Midbrain (tissue), 1 donor: ENCODE data around the gene LRRC17.

ENCODE experiments used
- DNase-seq: peaks from one replicate; lab custom pipeline; 2025; lab: John Stamatoyannopoulos, UW

LRRC17 gene, protein sequence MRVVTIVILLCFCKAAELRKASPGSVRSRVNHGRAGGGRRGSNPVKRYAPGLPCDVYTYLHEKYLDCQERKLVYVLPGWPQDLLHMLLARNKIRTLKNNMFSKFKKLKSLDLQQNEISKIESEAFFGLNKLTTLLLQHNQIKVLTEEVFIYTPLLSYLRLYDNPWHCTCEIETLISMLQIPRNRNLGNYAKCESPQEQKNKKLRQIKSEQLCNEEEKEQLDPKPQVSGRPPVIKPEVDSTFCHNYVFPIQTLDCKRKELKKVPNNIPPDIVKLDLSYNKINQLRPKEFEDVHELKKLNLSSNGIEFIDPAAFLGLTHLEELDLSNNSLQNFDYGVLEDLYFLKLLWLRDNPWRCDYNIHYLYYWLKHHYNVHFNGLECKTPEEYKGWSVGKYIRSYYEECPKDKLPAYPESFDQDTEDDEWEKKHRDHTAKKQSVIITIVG

DNA sequence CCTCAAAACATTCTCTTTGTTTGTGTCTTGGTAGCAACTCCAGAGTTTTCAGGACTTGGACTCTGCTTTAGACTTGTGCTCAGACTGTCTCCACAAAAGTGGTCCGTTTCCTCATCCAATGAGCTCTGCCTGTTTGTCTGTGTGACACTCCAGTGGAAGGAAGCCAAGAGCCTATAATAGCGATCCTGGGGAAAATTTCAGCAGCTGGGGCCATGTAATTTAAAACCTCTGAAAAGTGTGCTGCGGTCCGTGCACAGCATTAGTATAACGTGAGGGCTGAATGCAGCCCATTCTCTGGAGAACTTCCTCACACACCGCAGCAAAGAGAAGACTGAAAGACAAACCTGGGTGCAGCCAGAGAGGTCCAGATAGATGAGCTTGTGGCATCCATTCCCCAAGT, at the start of gene LRRC17:
TSS of gene LRRC17 (plus strand) at position 259 of the 400 bp plus-strand sequence. CDS start 20,914 bp downstream, outside the sequence.
- DNase-seq = peak; percentile 5

DNA sequence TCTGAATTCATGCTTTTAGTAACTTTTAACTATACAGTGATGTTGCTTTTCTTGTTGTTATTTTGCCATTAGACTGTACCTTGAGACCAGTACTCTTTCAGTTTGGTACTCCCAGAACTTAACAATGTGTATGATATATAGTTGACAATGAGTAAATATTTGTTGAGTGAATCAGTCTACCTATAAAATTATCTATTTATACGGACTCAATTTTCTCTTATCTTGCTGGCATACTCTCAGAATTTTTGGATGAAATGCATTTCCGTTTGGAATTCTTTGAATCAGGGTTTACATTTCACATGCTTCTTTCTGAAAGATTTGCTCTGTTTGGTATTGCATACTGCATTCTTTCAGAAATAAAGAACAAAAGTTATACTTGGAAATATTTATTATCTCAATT, 47.8 kb upstream of the LRRC17 start:
- DNase-seq = no peak

DNA sequence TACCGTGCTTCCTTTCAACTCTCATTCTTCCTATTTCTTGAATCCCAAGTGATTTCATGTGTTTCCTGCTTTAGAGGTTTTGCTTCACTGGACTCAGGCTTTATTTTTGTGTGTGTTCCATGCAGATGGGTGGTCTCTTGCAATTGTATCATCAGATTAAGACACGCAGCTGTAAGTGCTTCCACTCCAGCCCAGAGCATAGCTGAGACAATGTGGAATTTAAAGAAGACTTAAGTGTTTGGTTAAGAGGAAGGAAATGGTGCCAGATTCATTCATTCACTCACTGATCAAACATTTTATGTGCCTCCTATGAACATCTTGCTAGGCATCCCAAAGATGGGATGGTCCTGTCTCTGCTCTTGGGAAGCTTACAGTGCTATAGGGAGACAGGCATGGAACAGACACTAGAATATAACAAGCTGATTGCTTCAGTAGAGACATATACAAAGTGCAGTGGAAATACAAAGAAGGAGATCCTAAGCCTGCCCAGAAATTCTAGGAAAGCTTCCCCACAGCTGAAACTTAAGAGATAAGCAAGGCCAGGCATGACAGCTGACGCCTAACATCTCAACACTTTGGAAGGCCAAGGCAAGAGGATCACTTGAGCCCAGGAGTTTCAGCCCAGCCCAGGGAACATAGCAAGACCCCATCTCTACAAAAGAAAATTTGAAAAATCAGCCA, 46.1 kb upstream of the LRRC17 start:
- DNase-seq = no peak

DNA sequence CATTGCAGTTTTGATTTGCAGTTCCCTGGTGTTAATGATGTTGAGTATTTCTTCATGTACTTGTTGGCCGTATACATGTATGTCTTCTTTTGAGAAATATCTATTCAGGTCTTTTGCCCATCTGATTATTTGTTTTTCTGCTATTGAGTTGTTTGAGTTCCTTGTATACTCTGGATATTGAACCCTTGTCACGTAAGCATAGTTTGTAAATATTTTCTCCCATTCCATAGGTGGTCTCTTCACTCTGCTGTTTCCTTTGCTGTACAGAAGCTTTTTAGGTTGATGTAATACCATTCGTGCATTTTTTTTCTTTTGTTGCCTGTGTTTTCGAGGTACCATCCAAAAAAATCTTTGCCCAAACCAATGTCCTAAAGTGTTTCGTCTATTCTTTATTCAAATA, 43.6 kb upstream of the LRRC17 start:
- DNase-seq = no peak

DNA sequence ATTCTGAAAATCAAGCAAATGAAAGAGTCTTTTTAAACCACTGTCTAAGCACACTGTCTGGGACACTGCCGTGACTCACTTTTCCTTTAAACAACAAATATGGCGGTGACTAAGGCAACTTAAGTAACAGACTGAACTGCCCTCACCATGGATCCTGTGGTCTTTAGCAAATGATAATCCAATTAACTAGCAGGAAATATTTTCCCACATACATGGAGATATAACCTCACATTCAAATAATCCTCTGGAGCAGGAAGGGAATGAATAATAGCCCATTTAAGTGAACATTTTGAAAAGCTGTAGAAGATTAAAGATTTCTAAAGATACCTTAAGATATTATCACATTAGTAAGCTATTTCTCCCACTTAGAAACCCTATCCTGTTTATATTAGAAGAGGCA, 40.3 kb upstream of the LRRC17 start:
- DNase-seq = no peak

DNA sequence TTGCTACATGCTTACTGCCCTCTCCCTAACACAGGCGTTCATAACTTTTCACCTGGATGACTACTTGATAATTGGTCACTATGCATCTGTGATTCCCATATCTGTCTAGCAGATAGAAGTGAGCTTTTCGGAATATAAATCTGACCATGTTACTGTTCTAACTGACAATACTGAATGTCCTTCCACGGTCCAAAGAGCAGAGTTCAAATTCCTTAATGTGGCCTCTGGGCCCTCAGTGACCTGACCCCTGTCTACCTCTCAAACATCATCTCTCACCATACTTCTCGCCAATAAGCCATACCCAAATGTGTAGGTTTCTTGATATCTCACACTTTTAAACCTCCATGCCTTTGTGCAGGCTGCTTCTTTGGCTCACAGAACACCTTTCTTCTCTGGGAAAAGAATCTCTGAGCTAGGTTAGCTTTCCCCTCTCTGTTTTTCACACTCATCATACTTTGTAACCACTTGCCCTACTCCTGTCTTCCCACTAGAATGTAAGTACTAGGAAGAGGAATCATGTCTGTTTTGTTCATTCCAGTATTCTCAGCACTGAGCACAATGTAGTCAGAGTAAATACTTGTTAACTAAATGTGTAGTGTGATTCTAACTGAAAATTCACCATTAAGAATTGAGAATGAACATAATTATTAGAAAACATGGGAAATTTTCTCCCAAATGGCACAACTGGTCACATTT, 39.2 kb upstream of the LRRC17 start:
- no peak for DNase-seq

DNA sequence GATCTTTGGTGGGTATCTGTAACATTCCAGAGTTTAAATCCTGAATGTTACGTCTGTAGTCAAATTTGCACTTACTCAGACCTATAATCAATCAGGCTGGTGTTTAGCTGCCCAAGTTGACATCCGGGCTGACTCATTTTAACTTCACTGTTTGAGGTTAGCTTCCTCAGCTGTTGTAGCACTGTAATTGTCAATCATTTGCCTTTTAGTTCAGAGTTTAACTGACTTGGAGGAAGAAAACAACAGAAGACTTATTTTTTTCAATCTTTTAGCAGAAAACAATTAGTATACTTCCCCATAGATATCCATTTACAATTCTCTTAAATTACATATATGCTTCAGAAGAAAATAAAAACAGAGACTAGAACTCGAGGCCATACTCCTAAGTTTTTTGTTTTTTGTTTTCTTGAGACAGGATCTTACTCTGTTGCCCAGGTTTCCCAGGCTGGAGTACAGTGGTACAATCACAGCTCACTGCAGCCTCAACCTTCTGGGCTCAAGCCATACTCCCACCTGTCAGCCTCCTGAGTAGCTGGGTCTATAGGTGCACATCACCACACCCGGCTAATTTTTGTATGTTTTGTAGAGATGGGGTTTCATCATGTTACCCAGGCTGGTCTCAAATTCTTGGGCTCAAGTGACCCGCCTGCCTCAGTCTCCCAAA, 38.5 kb upstream of the LRRC17 start:
- no peak for DNase-seq

DNA sequence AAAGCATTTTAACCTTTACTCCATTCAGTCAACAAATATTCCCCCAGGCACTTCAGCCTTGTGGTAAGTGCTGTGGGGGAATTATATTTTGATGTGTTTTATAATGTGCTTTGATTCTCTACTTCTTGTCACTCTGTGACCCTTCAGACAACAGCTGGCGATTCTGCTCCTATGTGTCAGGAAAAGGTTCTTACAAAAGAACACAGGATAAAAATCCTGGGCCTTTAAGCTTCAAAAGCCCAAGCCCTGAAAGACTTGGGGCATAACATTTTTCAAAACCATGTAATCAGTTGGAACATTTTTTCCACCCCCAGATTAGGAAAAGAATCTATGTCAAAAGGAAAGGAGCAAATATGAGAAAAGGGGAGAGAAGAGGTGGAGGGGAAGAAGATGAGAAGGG, 37.8 kb upstream of the LRRC17 start:
- no peak for DNase-seq

DNA sequence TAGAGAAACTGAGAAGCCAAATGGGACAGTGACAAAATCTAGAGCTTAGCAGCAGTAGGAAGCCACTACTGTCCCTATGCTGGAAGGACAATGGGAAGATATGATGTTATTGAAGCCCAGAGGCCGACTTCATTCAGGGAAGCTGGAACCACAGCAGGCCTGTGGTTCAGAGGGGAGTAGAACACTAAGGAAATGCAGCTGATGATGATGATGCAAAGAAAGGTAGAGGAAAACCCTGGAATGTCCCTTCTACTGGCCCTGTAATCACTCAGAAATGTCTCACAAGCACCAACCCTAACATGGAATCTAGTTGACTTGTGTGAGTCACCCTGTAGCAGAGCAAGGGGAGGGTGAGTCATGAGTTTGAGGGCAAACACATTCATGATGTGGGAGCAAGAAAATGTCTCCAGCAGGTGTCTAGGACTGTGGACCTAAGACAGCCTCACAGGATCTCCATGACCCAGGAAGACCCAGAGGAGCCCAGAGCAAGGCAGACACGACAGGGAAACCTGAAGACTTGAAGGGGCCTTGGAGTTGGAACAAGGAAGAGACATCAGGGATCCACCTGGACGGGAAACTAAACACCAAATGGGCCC, 37.0 kb upstream of the LRRC17 start:
- DNase-seq = no peak

DNA sequence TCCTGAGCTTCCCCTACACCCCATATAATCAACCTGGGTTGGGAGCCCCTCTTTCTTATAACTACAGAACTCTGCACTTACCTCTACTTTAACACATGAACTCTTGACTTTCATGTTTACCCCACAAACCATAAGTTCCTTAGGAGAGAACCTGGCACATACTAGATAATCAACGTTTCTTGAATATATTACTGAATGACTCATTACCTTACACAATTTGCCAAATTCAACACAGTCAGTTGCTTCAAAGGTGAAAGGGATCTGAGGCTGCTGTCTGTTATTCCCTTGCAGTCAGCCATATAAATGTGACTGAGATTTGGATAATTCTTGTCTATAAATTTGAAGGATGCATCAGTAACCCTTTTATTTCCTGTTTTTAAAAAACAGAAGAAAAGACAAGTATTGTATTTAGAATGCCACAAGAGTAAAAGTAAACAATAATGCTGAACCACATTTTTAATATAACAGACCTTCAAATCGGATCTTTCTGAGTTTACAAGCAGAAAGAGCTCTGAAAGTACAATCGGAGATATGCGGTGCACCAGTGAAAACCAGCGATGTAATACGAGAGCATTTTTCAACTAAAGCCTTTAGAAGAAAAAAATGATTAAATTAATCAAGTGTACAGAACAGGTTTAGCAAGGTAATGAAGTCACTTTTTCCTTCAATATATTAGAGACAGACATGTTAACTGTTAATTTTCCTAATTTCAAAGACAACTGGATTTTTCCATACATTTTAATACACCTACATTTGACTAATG, 29.5 kb upstream of the LRRC17 start:
- no peak for DNase-seq

DNA sequence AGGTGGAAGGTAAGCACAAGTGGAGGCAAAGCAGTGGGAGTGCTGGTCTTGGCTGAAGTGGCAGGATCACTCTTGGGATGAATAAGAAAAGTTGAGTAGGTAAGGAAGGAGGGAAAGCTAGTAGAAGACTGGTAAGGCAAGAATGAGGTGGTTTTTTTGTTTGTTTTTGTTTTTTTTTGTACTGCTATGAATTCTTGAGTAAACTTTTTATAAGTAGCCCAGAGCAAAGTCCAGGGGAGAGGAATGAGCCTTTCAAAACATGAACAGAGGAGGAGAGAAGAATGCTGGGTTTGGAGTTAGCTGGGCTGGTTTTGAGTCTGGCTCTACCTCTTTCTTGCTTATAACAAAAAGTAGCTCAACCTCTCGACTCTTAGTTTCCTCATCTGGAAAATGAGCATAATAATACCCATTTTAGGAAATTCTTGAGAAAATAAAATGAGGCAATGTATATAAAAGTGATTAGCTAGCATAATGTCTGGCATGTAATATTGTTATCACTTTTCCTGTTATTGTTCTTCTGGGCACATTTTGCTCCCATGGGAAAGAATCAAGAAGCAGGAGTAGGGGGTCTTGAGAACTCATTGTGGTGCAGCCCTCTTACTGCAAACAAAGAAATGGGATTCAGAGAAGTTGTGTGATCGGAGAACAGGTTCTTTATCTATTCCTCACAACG, 24.1 kb upstream of the LRRC17 start:
- DNase-seq = no peak

DNA sequence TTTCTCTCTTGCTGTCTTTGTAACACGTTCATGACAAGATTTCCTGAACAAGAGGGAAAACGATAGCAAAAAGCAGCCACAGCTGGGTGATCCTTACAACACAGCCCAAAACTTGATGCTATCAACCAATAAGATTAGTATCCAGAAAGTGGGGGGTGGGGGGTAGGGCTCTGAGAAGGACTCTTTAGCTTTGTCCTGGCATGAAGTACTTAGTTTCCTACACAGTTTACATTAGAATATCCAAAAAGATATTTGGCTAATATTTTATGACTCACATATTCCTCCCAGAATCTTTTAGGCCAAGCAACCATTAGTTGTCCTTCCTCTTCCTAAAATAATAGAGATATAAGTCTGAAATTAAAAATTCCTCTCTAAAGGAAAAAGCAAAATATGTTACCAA, 22.9 kb upstream of the LRRC17 start:
- no peak for DNase-seq

DNA sequence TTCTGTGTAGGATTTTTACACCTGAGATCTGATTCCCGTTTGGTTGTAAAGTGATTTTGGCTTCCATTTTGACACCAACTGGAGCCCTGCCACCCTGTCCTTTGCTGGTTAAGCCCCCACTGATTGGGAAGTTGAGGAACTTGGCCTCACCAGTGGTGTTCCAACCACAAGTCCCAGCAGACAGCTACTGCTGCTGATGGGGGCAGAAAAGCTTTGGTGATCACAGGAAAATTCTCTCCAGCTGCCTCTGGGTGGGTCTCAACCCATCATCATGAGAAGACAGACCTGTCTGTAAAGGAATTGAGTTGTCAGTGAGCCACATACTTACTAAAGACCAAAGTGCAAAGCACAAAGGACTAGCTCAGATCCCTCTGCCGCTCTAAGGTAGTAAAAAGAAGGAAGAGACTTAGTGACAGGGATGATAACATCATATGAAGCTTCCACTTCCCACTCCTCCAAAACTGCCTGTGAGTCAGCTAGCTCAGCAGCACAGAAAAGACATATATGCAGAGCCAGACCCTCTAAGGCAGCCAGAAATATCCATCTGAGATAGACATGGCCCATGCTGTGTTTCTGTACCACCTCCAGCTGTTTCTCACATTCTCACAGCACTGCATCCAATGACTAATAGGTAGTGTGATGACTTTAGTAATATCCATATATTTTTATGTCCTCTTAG, 22.4 kb upstream of the LRRC17 start:
- DNase-seq = no peak

DNA sequence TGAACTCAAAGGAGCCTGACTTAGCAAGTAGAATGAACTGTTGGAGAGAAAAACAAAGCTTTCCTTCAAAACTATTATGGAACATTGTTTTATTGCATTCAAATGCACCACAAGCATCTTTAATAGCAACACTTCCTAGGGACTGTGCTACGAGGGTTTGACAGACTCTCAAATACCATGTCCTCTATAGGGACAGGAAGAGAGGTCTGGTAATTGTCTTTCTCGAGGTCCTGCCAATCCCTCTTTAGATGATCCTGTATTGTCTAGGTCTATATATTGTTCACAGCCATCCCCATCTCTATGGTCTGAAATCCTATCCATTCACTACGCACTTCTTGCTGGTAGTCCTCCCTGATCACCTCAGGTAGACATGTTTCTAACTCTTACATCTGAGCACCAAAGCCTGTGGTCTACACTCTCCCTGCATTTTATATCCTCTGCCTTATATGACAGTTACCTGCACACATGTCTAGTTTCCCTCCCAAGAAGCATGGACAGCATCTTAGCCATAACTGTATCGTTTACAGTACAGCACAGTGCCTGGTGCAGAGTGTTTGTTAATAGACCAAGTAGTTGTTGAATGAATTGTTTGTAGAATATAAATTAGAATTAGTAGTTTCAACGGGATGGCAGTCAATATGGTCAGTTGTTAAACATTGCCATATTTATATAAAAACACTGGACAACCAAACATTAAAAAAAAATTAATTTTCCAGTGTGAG, 21.7 kb upstream of the LRRC17 start:
- DNase-seq = no peak

DNA sequence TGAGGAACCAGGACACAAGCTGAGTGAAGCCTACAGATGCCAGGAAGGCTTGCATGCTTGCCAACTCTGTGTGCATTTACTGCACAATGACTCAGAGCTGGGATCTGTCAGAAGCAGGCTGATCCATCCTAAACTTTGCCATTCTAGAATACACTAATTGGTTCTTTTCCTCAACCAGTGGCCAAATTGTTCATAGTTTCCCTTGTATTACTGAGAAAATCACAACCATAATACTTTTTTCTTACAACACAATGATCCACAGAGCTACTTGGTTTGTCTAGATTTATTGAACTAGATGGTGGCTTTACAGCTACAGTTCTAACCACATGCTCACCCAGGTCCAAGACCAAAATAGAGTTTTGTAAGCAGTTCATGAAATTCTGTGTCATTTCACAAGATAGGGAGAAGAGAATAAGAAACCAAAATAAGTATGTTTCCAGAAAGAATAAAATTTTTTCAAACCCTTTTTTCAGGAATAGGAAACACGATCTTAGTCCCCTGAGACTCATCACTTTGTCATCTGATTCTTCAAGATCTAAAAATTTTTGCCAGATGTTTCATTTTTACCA, 21.0 kb upstream of the LRRC17 start:
- DNase-seq = no peak

DNA sequence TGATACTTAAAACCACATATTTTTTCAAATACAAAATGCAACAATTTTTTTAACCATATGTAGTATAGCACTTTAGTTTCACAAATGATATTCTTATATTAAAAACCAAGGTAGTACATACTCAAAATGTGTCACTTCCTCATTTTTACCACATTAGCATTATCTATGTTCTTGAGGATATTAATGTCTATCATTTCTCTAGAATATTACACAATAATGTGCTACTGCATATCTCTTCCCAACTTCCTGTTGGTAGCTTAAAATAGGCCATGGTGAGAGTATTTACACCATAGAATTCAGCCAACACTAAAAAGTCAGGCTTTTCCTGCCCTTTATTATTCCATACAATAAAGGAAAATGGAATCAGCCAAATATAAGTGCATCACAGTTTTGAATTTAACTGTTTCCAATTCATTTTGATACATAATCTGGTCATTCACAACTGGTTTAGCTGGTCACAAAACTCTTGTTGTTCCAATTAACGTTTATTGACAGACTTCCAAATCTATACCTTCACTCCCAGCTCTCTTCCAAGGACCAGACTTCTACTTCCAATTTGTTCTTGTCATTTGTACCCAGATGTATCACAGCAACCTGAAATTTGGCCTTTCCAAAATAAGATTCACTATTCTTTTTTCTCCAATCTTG, 20.0 kb upstream of the LRRC17 start:
- DNase-seq = no peak

DNA sequence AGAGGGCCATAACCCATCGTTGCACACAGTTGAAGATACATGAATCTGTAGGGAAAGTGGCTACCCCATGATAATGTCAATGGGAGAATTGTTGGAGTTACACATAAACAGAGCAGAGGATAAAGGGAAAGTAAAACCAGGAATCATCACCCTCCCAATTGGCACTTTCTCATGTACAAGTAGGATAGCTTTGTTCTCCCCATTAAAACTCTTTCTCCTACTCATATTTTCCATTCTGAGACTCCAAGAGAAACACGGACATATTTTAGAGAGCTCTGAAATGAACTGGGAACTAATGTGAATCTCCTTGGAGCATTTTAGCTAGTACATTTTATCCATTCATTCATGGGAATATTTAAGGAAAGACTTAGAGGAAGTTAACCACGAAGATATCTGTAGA, 17.2 kb upstream of the LRRC17 start:
- DNase-seq = no peak

DNA sequence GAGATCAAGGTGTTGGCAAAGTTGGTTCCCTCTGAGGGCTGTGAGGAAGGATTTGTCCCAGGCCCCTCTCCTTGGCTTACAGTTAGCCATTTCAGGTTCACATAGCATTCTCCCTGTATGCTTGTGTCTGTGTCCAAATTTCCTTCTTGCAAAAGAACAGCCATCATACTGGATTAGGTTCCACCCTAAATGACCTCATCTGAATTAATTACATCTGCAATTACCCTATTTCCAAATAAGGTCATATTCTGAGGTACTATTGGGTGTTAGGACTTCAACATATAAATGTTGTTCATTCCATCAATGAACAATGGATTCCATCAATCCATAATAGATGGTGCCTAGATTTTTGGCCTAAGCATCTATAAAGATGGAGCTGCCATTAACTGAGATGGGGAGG, 16.2 kb upstream of the LRRC17 start:
- no peak for DNase-seq
